IPS-20b (cell line): Measurements from ENCODE around the gene CGN.

Source experiments
- H3K27ac ChIP-seq: one replicate; pipeline ENCODE4 v1.5.1; 2013; ENCODE audit warnings: low read length
- H3K27me3 ChIP-seq: 2 replicates; pipeline ENCODE4 v1.6.1; 2013; ENCODE audit warnings: mild to moderate bottlenecking, low read length, inconsistent platforms; ENCODE audit not compliant: insufficient read depth
- H3K36me3 ChIP-seq: 2 replicates; pipeline ENCODE4 v1.6.1; 2013; ENCODE audit warnings: low read depth, mild to moderate bottlenecking, inconsistent platforms, low read length, moderate library complexity; ENCODE audit not compliant: insufficient read depth
- H3K4me1 ChIP-seq: 2 replicates; pipeline ENCODE4 v1.6.1; 2013; ENCODE audit warnings: mild to moderate bottlenecking, control low read depth, inconsistent platforms, low read length, moderate library complexity; ENCODE audit not compliant: insufficient read depth
- H3K4me3 ChIP-seq: 2 replicates; pipeline ENCODE4 v1.5.1; 2013; ENCODE audit warnings: mild to moderate bottlenecking, low read length, inconsistent platforms
- H3K9ac ChIP-seq: 2 replicates; pipeline ENCODE4 v1.6.1; 2013; ENCODE audit warnings: low read depth, mild to moderate bottlenecking, inconsistent platforms, low read length, moderate library complexity
- H3K9me3 ChIP-seq: 2 replicates; pipeline ENCODE4 v1.6.1; 2013; ENCODE audit warnings: mild to moderate bottlenecking, low read depth, low read length, inconsistent platforms; ENCODE audit not compliant: insufficient read depth

The CGN gene

GRCh38 chr1:151584278-151584677, 73.1 kb downstream of the CGN start:
- Histone ChIP-seq H3K27me3 (no peaks in the 10 kb centered on the region), H3K4me1 (no peaks in the 10 kb centered on the region)

GRCh38 chr1:151584780-151585179, 73.6 kb downstream of the CGN start:
- peaks cover 16% of the 10 kb centered on the region for H3K36me3 ChIP-seq
- no peaks in the 10 kb centered on the region for H3K9me3 ChIP-seq
- no peak overlapping the region for H3K4me3 ChIP-seq
- no peaks in the 10 kb centered on the region for H3K27me3 ChIP-seq
- no peak overlapping the region for H3K9ac ChIP-seq
- H3K27ac ChIP-seq: no peak overlapping the region
- H3K4me1 ChIP-seq: no peaks in the 10 kb centered on the region

More at GRCh38 chr1:151584278-151584677, 73.1 kb downstream of the CGN start:
- H3K9ac ChIP-seq: no peak overlapping the region; the same call in 1 of the 2 replicates
- H3K4me3 ChIP-seq: no peak overlapping the region
- no peaks in the 10 kb centered on the region for H3K9me3 ChIP-seq
- no peak overlapping the region for H3K27ac ChIP-seq
- peaks cover 21% of the 10 kb centered on the region for H3K36me3 ChIP-seq

- no peak overlapping the region for H3K27ac ChIP-seq
- H3K4me3 ChIP-seq: no peak overlapping the region
- H3K9ac ChIP-seq: no peak overlapping the region
- no peaks in the 10 kb centered on the region for H3K27me3 ChIP-seq
- H3K4me1 ChIP-seq: no peaks in the 10 kb centered on the region
- H3K9me3 ChIP-seq: no peaks in the 10 kb centered on the region
- H3K36me3 ChIP-seq: peaks cover 12% of the 10 kb centered on the region
Observed at GRCh38 chr1:151585622-151586021, 74.4 kb downstream of the CGN start.
